Mesendoderm (in vitro differentiated cells): ENCODE data around the gene SKIL.
A peak's percentile ranks its signal among the peaks of the same experiment; 100 is the strongest.

ENCODE experiments used
- DNase-seq: peaks from one replicate; pipeline ENCODE4 v3.0.0; 2013
- H2AK5ac ChIP-seq: 2 replicates; pipeline ENCODE4 v1.6.1; 2013; ENCODE audit warnings: low read length, inconsistent platforms
- H2BK120ac ChIP-seq: 2 replicates; pipeline ENCODE4 v1.6.1; 2013; ENCODE audit warnings: low read depth, mild to moderate bottlenecking, low read length, moderate library complexity, mixed read lengths
- H2BK15ac ChIP-seq: replicated peaks from 2 replicates; pipeline ENCODE4 v1.6.1; 2013; ENCODE audit warnings: low read depth, mild to moderate bottlenecking, moderate library complexity
- H2BK5ac ChIP-seq: 2 replicates; pipeline ENCODE4 v1.6.1; 2013; ENCODE audit warnings: low read length, inconsistent platforms
- H3K18ac ChIP-seq: 2 replicates; pipeline ENCODE4 v1.6.1; 2013; ENCODE audit warnings: mild to moderate bottlenecking, low read length, mixed read lengths
- H3K23ac ChIP-seq: one replicate; pipeline ENCODE4 v1.6.1; 2013; ENCODE audit warnings: low read length
- H3K27ac ChIP-seq: 2 replicates; pipeline ENCODE4 v1.5.1; 2013; ENCODE audit warnings: low read depth, mild to moderate bottlenecking, inconsistent platforms, low read length, moderate library complexity
- H3K27me3 ChIP-seq: 2 replicates; pipeline ENCODE4 v1.6.1; 2013; ENCODE audit warnings: low read length, control low read depth, mild to moderate bottlenecking, inconsistent platforms; ENCODE audit not compliant: insufficient read depth, poor library complexity
- H3K36me3 ChIP-seq: 2 replicates; pipeline ENCODE4 v1.6.1; 2013; ENCODE audit warnings: low read length, inconsistent platforms; ENCODE audit not compliant: control insufficient read depth, insufficient read depth
- H3K4ac ChIP-seq: one replicate; pipeline ENCODE4 v1.6.1; 2013; ENCODE audit warnings: low read depth, mild to moderate bottlenecking, low read length, moderate library complexity
- H3K4me1 ChIP-seq: 2 replicates; pipeline ENCODE4 v1.6.1; 2013; ENCODE audit warnings: low read depth, low read length, inconsistent platforms; ENCODE audit not compliant: control insufficient read depth
- H3K4me2 ChIP-seq: 2 replicates; pipeline ENCODE4 v1.6.1; 2013; ENCODE audit warnings: low read length
- H3K4me3 ChIP-seq: 2 replicates; pipeline ENCODE4 v1.5.1; 2013; ENCODE audit warnings: mild to moderate bottlenecking, low read length
- H3K56ac ChIP-seq: one replicate; pipeline ENCODE4 v1.6.1; 2013; ENCODE audit warnings: low read length
- H3K79me1 ChIP-seq: 2 replicates; pipeline ENCODE4 v1.6.1; 2013; ENCODE audit warnings: low read length, inconsistent platforms
- H3K79me2 ChIP-seq: 2 replicates; pipeline ENCODE4 v1.6.1; 2013; ENCODE audit warnings: mild to moderate bottlenecking, low read length; ENCODE audit not compliant: control insufficient read depth, insufficient read depth
- H3K9ac ChIP-seq: 2 replicates; pipeline ENCODE4 v1.6.1; 2013; ENCODE audit warnings: low read length, inconsistent platforms
- H4K5ac ChIP-seq: one replicate; pipeline ENCODE4 v1.6.1; 2013; ENCODE audit warnings: low read length
- H4K8ac ChIP-seq: one replicate; pipeline ENCODE4 v1.6.1; 2013; ENCODE audit warnings: low read depth, mild to moderate bottlenecking, control low read depth, low read length, moderate library complexity
- WGBS: extraction: QIAGEN DNeasy Blood & Tissue Kit; methylation state at CpG from one replicate; pipeline ENCODE4 v1.1.7; 2013; ENCODE audit warnings: low lambda C conversion rate, missing lambda C conversion rate; ENCODE audit not compliant: insufficient coverage; ENCODE audit errors: extremely low coverage; 5-methylcytosine and 5-hydroxymethylcytosine counted together

The SKIL gene

DNA sequence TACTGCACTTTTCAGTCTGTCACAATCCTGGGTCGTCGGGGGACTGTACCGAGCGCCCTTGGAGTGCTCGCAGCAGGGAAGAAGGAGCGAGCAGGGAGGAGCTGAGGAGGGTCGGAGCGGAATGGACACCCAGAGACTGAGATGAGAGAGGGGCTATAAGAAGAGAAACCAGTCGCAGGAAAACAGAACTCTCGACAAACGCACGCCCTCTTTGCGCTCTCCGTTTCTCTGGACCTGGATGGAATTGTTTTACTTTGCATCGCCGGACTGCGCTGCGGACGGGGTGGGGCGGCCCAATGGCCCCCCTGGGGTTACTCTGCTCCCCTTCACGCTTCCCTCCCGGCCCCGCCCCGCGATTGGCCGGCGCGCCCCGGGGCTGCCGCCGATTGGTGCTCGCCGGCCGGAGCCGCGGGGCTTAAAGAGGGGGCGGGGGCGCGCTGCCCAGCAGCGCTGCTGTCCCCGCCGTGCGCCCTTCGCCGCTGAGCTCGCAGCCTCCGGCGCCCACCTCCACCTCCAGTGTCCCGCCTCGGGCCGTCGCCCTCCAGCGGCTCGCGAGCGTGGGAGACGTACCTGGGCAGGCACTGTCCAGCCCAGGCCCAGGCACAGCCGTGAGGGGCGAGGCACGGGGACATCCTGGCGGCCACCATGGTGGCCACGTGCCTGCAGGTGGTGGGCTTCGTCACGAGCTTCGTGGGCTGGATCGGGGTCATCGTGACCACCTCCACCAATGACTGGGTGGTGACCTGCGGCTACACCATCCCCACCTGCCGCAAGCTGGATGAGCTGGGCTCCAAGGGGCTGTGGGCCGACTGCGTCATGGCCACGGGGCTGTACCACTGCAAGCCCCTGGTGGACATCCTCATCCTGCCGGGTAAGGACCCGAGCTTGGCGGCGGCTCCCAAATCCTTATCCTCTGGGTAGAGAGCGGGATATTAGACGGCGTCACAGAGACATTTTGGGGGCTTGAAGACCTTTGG, 61.2 kb downstream of the SKIL start, which contains the start of gene CLDN11:
TSS of gene CLDN11 (plus strand) at position 447 of the 977 bp plus-strand sequence. CDS start at position 646, 199 bp downstream.
- Histone ChIP-seq H3K18ac (peak within 1 kb of the TSS; percentile 33), H3K23ac (peak within 1 kb of the TSS; percentile 48), H2BK15ac (no peak within 1 kb of the TSS), H2AK5ac (no peak within 1 kb of the TSS), H3K27ac (peak within 1 kb of the TSS; percentile 16), H3K4ac (peak within 1 kb of the TSS; percentile 49), H3K79me2 (peaks cover 3% of the 10 kb centered on the region), H2BK5ac (peak within 1 kb of the TSS; percentile 54), H3K4me3 (peak within 1 kb of the TSS; percentile 47), H2BK120ac (no peak within 1 kb of the TSS), H4K8ac (no peak within 1 kb of the TSS), H3K27me3 (no peaks in the 10 kb centered on the region), H3K4me1 (peaks cover 13% of the 10 kb centered on the region), H4K5ac (no peak within 1 kb of the TSS), H3K4me2 (peak within 1 kb of the TSS; percentile 67), H3K36me3 (no peaks in the 10 kb centered on the region), H3K56ac (peak within 1 kb of the TSS; percentile 94), H3K9ac (peak within 1 kb of the TSS; percentile 76), H3K79me1 (peaks cover 4% of the 10 kb centered on the region)
- DNase-seq = peak; percentile 70
- no CpG with 5 or more reads among the region's 79 CpGs for WGBS

DNA sequence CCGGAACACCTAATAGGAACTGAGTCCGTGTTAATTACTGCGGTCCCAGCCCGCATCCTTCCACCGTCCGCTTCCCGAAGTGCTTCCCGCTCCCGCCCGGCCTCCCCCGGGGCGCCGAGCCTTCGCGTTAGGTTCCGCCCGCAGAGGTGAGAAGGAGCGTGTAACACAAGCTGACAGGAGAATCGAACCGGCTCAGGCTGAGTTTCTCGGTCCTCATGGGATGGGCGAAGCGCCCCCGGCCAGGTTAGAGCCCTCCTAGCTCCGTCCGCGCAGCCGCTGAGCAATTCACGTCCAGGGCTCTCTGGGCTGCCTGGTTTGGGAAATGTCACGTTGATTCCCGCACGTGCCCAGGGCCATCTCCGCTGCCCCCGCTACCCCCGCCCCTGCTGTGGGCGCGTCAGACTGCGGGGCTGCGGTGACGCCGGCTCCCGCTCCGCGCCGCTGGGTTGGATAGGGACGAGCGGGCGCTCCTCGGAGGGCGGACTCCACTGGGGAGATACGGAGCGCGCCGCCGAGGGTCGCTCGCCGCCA, 62.1 kb downstream of the SKIL start:
- Histone ChIP-seq H2BK15ac (no peak overlapping the region), H3K36me3 (peaks cover 4% of the 10 kb centered on the region), H3K4me1 (peaks cover 13% of the 10 kb centered on the region), H3K4me2 (peak overlapping the region; percentile 67), H4K5ac (no peak overlapping the region), H3K27ac (peak overlapping the region; percentile 16), H3K27me3 (no peaks in the 10 kb centered on the region), H3K4me3 (peak overlapping the region; percentile 47), H3K56ac (peak overlapping the region; percentile 94), H3K9ac (peak overlapping the region; percentile 76), H3K79me1 (peaks cover 4% of the 10 kb centered on the region), H3K4ac (peak overlapping the region; percentile 4), H2BK5ac (no peak overlapping the region), H3K18ac (peak overlapping the region; percentile 33), H3K79me2 (peaks cover 3% of the 10 kb centered on the region), H2BK120ac (no peak overlapping the region), H3K23ac (no peak overlapping the region), H4K8ac (no peak overlapping the region), H2AK5ac (no peak overlapping the region)
- WGBS = no CpG with 5 or more reads among the region's 58 CpGs
- DNase-seq = peak; percentile 78

DNA sequence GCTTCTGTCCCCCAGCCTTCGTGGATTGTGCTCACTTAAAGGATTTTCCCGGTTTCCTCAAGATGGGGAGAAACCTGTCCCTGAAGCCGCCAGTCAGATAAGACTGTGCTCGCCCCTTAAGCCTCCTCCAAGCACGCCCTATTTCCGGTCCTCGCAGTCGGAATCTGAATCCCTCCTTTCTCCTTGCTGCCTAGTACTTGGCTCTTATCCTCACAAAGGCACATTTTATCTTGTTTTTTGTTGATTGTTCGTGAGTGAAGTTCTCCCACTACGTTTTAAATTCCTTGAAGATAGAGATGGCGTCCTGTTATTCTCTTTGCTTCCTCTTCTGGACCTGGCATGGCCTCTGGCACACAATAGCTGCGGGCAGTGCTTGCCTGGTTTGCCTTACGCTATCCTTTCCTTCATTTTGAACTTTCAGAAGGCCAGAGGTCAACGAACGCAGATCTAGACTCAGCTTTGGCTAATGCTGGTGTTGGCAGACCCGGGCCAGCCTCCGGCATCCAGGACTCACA, 62.8 kb downstream of the SKIL start:
- H3K4me3 ChIP-seq = peak overlapping the region; percentile 47
- H3K18ac ChIP-seq = peak overlapping the region; percentile 33
- DNase-seq = peak; percentile 88
- no peak overlapping the region for H4K8ac ChIP-seq
- H2BK15ac ChIP-seq = no peak overlapping the region
- H2BK5ac ChIP-seq = peak overlapping the region; percentile 77
- H4K5ac ChIP-seq = no peak overlapping the region
- peak overlapping the region; percentile 67 for H3K4me2 ChIP-seq
- H3K4ac ChIP-seq = peak overlapping the region; percentile 4
- H2AK5ac ChIP-seq = peak overlapping the region; percentile 77
- H3K23ac ChIP-seq = no peak overlapping the region
- H3K36me3 ChIP-seq = peaks cover 5% of the 10 kb centered on the region
- peak overlapping the region; percentile 94 for H3K56ac ChIP-seq
- H3K4me1 ChIP-seq = peaks cover 13% of the 10 kb centered on the region
- H3K27ac ChIP-seq = peak overlapping the region; percentile 34
- H3K9ac ChIP-seq = peak overlapping the region; percentile 76
- peaks cover 4% of the 10 kb centered on the region for H3K79me1 ChIP-seq
- no CpG with 5 or more reads among the region's 17 CpGs for WGBS
- H3K27me3 ChIP-seq = no peaks in the 10 kb centered on the region
- H3K79me2 ChIP-seq = peaks cover 3% of the 10 kb centered on the region
- no peak overlapping the region for H2BK120ac ChIP-seq

DNA sequence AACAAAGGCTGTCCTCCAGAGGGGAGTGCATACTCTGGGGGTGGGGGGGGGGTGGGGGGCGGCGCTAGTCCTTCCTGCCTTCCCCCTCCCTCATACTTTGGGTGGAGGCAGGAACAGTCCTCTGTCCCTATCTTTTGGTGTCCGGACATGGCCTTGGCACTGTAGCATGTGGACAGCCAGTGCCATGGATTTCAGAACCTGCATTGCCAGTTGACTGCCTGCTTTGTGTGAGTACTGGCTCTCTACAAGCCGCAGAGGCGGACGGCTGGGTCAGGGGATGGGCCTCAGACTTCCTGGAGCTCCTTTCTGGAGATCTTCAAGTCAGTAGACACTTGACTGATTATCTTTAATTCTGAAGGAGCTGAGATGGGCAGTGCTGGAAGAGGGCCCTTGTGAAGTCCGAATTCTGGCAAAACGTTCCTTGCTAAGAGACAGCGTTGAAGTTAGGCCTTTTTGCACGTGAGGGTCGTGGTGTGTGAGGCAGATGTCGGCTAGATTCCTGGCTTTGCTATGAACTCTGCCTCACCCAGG, 63.7 kb downstream of the SKIL start:
- H4K8ac ChIP-seq = no peak overlapping the region
- H3K27ac ChIP-seq = no peak overlapping the region

DNA sequence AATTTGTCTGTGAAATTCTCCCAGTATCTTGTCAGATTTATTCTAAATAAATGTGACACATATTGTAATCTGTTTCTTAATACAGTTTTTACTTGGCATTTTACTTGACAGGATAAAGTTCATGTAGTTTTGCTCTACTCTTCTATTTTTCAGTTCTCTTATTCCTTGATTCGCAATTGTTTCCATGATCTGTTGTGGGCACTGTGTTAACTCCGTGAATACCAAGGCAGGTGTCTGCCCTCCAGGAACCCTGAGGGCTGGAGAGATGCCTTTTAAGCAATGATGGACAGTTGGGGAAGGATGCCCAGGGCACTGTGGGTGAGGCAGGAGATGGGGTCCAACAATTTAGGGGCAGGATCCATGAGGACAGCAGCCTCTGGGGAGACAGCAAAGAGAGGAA, 64.2 kb downstream of the SKIL start:
- Histone ChIP-seq H3K4ac (no peak overlapping the region), H2BK5ac (no peak overlapping the region), H3K18ac (no peak overlapping the region), H3K4me1 (peaks cover 17% of the 10 kb centered on the region), H3K56ac (peak overlapping the region; percentile 40), H3K23ac (no peak overlapping the region), H3K27me3 (no peaks in the 10 kb centered on the region), H4K5ac (no peak overlapping the region), H3K79me1 (peaks cover 4% of the 10 kb centered on the region), H3K36me3 (peaks cover 6% of the 10 kb centered on the region), H2BK15ac (no peak overlapping the region), H3K79me2 (peaks cover 3% of the 10 kb centered on the region), H2AK5ac (peak overlapping the region; percentile 85), H4K8ac (no peak overlapping the region), H3K27ac (no peak overlapping the region), H2BK120ac (no peak overlapping the region), H3K4me3 (no peak overlapping the region), H3K4me2 (peak overlapping the region; percentile 4), H3K9ac (peak overlapping the region; percentile 27)
- no CpG with 5 or more reads among the region's 2 CpGs for WGBS
- DNase-seq = no peak

More for the DNA sequence above, 63.7 kb downstream of the SKIL start:
- Histone ChIP-seq H3K4me2 (no peak overlapping the region), H2AK5ac (no peak overlapping the region), H3K79me2 (peaks cover 3% of the 10 kb centered on the region), H3K9ac (peak overlapping the region; percentile 35), H2BK5ac (no peak overlapping the region), H3K56ac (peak overlapping the region; percentile 75), H3K79me1 (peaks cover 4% of the 10 kb centered on the region), H3K4me1 (peaks cover 17% of the 10 kb centered on the region), H2BK120ac (no peak overlapping the region), H3K36me3 (peaks cover 5% of the 10 kb centered on the region), H3K4ac (peak overlapping the region; percentile 65), H3K4me3 (no peak overlapping the region), H4K5ac (no peak overlapping the region), H3K23ac (no peak overlapping the region), H3K27me3 (no peaks in the 10 kb centered on the region), H3K18ac (peak overlapping the region; percentile 28), H2BK15ac (no peak overlapping the region)
- no CpG with 5 or more reads among the region's 12 CpGs for WGBS
- no peak for DNase-seq
